GM12873 (cell line): ENCODE measurements around the gene ITGAE.

ENCODE experiments used
- TF ChIP-seq, protein P1 (sequence below): IDR thresholded peaks from 2 replicates; pipeline ENCODE4 v1.5.1; 2012; ENCODE audit warnings: low read depth, mild to moderate bottlenecking, moderate library complexity, low read length, control low read depth; ENCODE audit not compliant: insufficient read depth; ENCODE audit errors: missing control alignments

The ITGAE gene, protein sequence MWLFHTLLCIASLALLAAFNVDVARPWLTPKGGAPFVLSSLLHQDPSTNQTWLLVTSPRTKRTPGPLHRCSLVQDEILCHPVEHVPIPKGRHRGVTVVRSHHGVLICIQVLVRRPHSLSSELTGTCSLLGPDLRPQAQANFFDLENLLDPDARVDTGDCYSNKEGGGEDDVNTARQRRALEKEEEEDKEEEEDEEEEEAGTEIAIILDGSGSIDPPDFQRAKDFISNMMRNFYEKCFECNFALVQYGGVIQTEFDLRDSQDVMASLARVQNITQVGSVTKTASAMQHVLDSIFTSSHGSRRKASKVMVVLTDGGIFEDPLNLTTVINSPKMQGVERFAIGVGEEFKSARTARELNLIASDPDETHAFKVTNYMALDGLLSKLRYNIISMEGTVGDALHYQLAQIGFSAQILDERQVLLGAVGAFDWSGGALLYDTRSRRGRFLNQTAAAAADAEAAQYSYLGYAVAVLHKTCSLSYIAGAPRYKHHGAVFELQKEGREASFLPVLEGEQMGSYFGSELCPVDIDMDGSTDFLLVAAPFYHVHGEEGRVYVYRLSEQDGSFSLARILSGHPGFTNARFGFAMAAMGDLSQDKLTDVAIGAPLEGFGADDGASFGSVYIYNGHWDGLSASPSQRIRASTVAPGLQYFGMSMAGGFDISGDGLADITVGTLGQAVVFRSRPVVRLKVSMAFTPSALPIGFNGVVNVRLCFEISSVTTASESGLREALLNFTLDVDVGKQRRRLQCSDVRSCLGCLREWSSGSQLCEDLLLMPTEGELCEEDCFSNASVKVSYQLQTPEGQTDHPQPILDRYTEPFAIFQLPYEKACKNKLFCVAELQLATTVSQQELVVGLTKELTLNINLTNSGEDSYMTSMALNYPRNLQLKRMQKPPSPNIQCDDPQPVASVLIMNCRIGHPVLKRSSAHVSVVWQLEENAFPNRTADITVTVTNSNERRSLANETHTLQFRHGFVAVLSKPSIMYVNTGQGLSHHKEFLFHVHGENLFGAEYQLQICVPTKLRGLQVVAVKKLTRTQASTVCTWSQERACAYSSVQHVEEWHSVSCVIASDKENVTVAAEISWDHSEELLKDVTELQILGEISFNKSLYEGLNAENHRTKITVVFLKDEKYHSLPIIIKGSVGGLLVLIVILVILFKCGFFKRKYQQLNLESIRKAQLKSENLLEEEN

DNA sequence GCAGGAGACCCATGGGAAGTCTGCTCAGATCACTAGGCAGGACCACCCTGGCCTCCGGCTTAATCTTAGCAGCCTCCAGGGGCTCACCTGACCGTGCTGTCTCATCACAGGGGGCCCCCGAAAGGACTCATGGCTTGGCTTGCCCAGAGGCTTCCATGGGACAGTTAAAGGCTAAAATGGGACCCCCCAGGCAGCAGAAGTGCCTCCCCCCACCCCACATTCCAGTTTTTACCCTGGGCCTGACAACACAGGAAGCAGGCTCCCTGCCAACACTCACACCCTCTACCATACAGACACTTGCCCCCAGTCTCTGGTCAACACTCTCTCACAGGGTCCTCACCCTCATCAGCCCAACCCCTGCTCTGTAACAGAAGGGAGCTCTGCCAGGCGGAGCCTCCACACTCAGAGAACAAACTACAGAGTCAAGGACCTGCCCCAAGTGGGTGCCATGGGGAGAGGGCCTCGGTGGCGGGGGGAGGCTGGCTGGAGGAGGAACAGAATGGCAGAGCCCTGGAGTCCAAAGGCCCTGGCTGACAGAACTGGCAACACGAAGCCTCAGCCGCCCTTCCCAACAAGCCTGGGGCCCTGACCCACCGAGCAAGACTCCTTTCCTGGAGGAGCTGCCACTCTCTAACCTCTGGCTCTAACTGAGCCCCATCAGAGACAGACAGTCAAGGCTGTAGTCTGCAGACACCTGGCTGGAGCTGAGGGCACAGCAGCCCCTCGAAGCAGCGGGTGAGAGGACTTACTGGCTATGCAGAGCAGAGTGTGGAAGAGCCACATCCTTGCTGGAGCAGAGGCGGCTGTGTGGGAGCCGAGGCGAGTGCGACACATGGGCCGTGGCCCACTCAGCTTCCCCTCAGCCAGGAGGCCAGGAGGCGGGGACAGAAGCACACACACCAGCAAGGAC, at the start of gene ITGAE:
Gene ITGAE, minus strand, starts transcription at position 827 of the 910 bp plus-strand sequence. Its CDS starts 44 bp downstream, at position 783.
- TF ChIP-seq, protein P1, sequence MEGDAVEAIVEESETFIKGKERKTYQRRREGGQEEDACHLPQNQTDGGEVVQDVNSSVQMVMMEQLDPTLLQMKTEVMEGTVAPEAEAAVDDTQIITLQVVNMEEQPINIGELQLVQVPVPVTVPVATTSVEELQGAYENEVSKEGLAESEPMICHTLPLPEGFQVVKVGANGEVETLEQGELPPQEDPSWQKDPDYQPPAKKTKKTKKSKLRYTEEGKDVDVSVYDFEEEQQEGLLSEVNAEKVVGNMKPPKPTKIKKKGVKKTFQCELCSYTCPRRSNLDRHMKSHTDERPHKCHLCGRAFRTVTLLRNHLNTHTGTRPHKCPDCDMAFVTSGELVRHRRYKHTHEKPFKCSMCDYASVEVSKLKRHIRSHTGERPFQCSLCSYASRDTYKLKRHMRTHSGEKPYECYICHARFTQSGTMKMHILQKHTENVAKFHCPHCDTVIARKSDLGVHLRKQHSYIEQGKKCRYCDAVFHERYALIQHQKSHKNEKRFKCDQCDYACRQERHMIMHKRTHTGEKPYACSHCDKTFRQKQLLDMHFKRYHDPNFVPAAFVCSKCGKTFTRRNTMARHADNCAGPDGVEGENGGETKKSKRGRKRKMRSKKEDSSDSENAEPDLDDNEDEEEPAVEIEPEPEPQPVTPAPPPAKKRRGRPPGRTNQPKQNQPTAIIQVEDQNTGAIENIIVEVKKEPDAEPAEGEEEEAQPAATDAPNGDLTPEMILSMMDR = no peak

DNA sequence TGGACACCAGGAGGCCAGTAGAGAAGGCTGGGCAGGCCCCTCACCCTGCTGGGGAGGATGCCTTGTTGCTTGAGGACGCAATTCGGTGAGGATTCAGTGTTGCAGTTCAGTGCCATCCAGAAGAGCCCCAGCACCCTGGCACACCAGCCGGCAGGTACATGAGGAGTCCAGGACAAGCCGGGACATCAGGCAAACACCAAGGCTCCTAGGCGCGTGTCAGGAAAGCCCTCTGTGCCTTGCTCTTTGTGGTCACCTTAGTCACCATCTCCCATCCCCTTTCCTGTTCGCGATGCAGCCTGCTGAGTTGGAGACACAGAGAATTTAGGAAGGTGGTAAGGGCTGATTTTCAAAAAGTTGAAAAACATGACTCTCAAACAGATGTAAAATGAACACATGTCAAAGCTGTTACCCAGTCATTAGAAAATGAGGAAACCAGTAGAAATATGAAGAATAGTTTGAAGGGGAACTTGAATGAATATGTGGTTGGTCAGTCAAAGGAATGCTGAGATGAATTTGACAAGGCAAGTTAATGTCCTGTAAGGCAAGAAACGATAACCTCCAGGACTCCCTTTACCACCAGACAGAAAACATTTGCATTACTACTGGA, 47.3 kb upstream of the ITGAE start:
- TF ChIP-seq, protein P1 = no peak

DNA sequence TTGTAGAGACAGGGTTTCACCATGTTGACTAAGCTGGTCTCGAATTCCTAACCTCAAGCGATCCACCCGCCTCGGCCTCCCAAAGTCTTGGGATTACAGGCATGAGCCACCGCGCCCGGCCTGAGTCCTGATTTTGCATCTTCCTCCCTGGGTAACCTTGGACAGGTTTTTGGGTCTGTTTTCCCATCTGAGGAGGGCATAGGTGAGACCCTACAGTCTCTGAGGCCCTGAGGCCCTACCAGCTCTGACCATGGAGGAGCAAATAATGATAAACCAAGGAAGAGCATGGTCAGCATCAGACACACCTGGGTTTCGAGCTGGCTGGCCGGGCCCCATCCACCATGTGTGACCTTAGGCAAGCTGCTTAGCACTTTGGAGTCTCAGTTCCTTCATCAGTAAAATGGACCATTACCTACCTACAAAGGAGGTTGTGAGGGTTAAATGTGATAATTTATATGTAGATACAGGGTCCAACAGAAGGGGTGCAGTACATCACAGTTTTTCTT, 46.2 kb upstream of the ITGAE start:
- TF ChIP-seq, protein P1 = no peak

DNA sequence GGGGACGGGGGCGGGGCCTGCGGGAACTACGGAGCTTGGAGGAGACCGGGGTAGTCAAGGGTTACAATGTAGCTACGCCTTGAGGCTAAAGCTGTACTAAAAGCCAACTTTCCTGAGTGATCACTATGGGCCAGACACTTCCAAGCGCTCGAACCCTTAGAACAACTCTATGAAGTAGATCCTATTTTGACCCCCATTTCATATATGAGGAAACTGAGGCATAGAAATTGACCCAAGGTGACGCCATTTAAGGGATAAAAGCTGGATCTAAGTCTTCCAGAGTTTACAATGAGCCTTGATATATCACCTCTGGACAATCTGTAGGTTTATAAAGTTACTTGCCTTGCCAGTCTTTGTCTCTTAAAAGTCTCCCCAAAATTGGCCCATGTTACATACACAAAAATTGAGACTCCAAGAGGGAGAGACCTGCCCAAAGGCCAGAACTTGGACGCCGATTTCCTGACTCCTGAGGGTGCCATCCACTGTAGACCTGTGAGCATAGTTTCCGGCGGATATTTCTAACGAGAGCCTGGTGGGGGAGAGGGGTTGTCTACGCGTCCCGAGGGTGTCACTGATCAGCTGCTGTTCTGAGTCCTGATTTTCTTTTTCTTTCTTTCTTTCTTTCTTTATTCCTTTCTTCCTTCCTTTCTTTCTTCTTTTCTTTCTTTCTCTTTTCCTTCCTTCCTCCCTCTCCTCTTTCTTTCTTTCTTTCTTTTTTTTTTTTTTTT, 45.6 kb upstream of the ITGAE start:
- TF ChIP-seq, protein P1 = no peak

DNA sequence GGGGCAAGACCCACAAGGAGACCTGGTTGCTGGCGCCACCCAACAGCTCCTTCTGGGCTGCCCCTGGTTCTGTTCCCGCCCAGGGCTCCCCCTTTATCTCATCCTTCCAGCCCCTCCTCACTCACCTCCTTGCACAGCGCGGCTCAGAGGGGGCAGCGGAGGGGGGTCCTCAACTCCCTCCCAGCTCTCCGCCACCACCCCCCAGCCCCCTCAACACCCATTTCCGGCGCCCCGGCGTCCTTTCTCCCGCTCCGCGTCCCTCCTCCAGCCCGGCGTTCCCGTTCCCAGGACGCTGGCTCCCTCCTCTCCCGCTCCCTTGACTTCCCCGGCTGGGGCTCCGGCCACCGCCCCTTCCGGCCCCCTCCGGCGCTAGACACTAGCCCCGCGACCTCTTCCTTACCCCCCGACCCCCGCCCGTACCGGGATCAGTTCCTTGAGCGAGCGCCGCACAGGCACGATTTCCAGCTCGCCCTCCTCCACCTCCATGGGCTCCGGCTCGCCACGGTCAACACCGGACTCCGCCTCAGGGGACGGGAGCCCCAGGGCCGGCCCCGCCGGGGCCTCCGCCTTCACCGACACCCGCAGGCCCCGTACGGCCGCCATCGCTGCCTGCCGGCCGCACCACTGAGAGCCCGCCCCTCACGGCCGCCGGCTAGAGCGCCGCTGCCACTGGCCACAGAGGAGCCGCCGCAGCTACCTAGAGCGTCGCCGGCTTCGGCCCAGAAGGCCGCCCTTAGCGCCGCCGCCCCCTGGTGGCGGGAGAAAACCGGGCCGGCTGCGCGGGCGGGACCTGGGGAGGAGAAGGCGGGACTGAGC, 44.8 kb upstream of the ITGAE start, which contains the start of gene NCBP3:
Gene NCBP3, minus strand, starts transcription at position 626 of the 816 bp plus-strand sequence. Its CDS starts 23 bp downstream, at position 603.
- TF ChIP-seq, protein P1 = peak; percentile 82
